GM21367 (cell line): Measurements from ENCODE around the gene TNK1.
"Not testable (repeated sequence)": the region's sequence is repeated elsewhere in the genome, so short reads cannot be mapped to it uniquely, and the experiment has no call there.

Source experiments
- ATAC-seq: cut with Tn5 transposase; IDR thresholded peaks from one replicate; pipeline ENCODE4 v1.9.1; 2021; ENCODE audit not compliant: unreplicated experiment

TNK1 gene

DNA sequence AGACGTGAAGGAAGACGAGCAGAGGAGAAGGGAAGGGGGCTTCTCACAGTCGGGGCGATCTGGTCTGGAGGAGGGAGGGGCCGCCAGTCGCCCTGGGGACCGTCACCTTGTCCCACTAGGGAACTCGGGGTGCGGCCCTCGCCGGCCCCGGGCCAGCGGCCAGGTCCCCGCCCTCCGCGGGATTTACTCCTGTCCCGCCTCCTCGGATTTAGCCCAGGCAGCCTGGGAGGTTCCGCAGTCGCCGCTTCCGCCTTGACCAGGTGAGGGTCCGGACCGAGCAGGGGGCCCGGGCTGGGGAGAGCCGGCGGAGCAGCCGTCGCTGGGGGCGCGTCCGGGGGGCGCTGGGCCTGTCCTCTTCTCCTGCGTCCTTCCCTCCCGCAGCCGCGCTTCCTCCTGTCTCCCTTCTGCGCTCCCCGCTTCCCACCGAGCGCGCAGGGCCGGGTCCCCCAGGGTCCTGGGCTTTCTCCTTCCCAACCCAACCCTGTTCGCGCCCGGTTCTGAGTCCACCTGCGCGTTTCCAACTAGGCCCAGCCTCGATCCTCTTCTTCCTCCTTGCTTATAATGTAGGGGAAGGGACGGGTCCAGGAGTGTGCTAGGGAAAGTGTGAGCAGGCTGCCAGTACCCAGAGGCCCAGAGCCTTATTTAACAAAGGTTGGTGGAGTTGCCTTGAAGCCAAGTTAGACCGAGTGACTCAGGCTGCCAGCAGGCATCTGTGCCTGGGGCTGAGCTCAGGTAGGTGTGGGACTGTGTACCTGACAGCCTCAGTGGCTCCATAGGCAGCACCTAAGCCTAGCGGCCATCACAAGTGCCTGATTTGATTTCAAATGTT, at the start of gene TNK1:
TSS of gene TNK1 (plus strand) at position 235 of the 829 bp plus-strand sequence. CDS start 1,838 bp downstream, outside the sequence.
- ATAC-seq = no peak

- ATAC-seq = no peak
Observed at GRCh38 chr17:7332111-7332510, 48.8 kb upstream of the TNK1 start.

- ATAC-seq = not testable (repeated sequence)
Observed at GRCh38 chr17:7332600-7333069, 48.3 kb upstream of the TNK1 start.

- no peak for ATAC-seq
Observed at GRCh38 chr17:7334938-7335538, 45.9 kb upstream of the TNK1 start.

DNA sequence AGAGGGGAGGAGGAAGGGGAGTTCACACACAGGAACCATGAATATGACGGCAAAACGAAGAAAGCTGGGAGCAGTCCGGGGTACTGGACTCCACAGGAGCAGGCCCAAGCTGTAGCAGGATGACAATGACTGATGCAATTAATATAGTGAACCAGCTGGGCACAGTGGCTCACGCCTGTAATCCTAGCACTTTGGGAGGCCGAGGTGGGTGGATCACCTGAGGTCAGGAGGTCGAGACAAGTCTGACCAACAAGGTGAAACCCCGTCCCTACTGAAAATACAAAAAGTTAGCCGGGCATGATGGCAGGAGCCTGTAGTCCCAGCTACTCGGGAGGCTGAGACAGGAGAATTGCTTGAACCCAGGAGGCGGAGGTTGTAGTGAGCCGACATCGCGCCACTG, 45.1 kb upstream of the TNK1 start:
- ATAC-seq = not testable (repeated sequence)

- ATAC-seq = no peak
Observed at GRCh38 chr17:7336240-7337175, 44.4 kb upstream of the TNK1 start, which contains the start of gene ACAP1. TSS of gene ACAP1 (plus strand) at chr17:7336529. CDS start at chr17:7336735, 206 bp downstream.

GRCh38 chr17:7337600-7337999, 43.3 kb upstream of the TNK1 start:
- not testable (repeated sequence) for ATAC-seq

- no peak for ATAC-seq
Observed at GRCh38 chr17:7340179-7340578, 40.7 kb upstream of the TNK1 start.

GRCh38 chr17:7341842-7342241, 39.0 kb upstream of the TNK1 start:
- no peak for ATAC-seq

DNA sequence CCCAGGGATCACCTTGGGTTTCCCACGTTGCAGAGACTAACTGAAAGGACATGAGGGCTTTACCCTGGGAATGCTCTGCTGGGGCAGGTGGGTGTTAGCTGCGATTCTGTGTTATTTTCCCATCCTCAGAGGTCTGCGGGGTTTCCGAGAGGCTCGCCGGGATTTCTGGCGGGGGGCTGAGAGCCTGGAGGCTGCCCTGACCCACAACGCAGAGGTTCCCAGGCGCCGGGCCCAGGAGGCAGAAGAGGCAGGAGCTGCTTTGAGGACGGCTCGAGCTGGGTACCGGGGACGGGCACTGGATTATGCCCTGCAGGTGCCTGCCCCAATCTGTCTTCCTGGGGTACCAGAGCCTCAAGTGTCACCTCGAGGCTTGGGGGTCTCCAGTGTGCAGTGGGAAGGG, 37.6 kb upstream of the TNK1 start:
- ATAC-seq = no peak

- ATAC-seq = no peak
Observed at GRCh38 chr17:7346761-7347614, 33.9 kb upstream of the TNK1 start.

DNA sequence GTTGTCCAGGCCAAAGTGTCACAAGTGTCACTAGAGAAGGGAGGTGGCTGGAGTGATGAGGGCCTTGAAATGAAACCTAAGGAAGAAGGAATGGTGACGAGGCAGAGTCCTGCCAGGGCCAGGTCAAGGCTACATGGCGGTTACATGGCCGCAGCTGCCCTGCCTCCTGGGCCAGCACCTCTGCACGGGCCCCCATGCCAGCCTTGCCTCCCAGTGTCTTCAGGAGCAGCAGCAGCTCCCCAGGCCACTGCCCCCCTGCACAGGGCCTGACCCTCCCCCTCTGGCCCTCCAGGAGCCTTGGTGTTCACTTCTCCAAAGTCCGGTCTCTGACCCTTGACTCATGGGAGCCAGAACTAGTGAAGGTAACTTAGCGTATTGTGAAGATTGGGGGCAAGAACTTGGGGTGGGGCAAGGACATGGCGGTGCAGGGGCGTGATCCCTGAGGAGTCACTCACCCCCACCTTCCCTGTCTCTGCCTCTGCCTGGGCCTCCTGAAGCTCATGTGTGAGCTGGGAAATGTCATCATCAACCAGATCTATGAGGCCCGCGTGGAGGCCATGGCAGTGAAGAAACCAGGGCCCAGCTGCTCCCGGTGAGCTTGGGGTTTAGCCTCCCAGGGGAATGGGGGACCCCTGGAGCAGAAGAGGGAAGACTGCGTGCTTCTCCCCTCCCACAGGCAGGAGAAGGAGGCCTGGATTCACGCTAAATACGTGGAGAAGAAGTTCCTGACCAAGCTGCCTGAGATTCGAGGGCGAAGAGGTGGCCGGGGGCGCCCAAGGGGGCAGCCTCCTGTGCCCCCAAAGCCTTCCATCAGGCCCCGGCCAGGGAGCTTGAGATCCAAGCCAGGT, 33.0 kb upstream of the TNK1 start:
- ATAC-seq = no peak

DNA sequence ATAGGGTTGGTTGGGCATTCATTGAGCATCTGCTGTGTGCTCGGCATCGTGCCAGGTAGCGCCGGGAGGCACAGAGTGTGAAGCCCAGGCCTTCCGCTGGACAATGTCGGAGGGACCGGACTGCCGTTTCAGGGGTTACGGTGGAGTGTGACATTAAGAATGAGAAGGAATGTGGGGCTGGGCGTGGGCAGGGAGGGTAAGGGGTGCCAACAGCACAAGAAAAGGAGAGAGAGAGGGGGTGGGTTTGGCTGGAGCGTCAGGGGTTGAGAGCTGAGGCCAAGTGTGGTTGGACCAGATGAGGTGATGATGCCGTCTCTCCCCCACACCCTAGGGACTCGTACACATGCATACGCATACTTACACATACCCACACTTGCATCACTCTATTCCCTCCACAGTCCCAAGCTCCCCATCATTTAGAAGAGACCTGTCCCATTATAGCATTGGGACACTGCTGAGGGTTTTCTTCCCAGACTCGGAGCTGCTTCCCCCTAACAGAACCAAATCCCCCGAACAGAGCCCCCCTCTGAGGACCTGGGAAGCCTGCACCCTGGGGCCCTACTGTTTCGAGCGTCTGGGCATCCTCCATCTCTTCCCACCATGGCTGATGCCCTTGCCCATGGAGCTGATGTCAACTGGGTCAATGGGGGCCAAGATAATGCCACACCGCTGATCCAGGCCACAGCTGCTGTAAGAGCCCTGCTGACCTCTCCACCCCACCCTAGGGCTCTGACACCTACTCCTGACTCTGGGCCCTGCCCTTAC, 32.2 kb upstream of the TNK1 start:
- no peak for ATAC-seq

- peak; percentile 42 for ATAC-seq
Observed at GRCh38 chr17:7351665-7352502, 29.0 kb upstream of the TNK1 start, which contains the start of gene KCTD11. TSS of gene KCTD11 (plus strand) at chr17:7352162.

DNA sequence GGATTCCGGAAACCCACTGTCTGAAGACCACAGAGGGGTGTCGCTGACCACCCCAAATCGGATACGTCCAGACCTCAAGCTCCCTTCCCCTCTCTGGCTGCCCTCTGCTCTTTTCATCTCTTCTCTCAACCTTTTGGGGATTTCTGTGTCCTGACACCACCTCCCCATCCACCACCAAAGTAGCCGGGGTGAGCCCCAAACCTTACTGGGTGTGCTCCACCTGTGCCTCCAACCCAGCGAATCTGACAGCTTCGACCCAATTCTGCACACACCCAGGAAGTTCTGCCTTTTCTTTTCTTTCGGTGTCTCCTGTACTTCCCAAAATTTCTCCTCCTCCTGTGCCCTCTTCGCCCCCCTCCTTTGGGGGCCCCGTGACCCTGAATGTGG, 28.4 kb upstream of the TNK1 start:
- no peak for ATAC-seq

- no peak for ATAC-seq
Observed at GRCh38 chr17:7352910-7353635, 27.8 kb upstream of the TNK1 start.

GRCh38 chr17:7354262-7354843, 26.5 kb upstream of the TNK1 start:
- no peak for ATAC-seq
